Neutrophil (primary cell): ENCODE measurements around the gene OLA1.

Experiments
- H3K27ac ChIP-seq: fragments of 200-600 bp; sonication (generic); 2 replicates; pipeline ENCODE4 v1.5.1; 2016; ENCODE audit warnings: mild to moderate bottlenecking, moderate library complexity
- H3K27me3 ChIP-seq: fragments of 200-600 bp; sonication (generic); 2 replicates; pipeline ENCODE4 v1.6.0; 2016; ENCODE audit warnings: mild to moderate bottlenecking
- H3K36me3 ChIP-seq: fragments of 200-600 bp; sonication (generic); 2 replicates; pipeline ENCODE4 v1.5.1; 2017
- H3K4me1 ChIP-seq, 2 experiments: fragments of 200-600 bp in 1 of 2; sonication (generic) in 1 of 2; 1 replicate in 1 of 2; 2 replicates in 1 of 2; pipeline versions ENCODE4 v1.5.1 to v1.6.1; 2013 to 2016; ENCODE audit warnings: low read depth in 1 of 2, low read length in 1 of 2, mild to moderate bottlenecking in 1 of 2, moderate library complexity in 1 of 2; ENCODE audit not compliant: control insufficient read depth in 1 of 2, insufficient read depth in 1 of 2
- H3K4me3 ChIP-seq, 2 experiments: fragments of 200-600 bp in 1 of 2; sonication (generic) in 1 of 2; 1 replicate in 1 of 2; 2 replicates in 1 of 2; pipeline ENCODE4 v1.5.1; 2013 to 2016; ENCODE audit warnings: low read depth in 1 of 2, low read length in 1 of 2, mild to moderate bottlenecking in 1 of 2, moderate library complexity in 1 of 2
- H3K9me3 ChIP-seq: fragments of 200-600 bp; sonication (generic); 2 replicates; pipeline ENCODE4 v1.5.1; 2016
- CTCF ChIP-seq: fragments of 200-600 bp; sonication (generic); IDR thresholded peaks from 2 replicates; pipeline ENCODE4 v1.5.1; 2016; ENCODE audit warnings: antibody characterized with exemption

Gene OLA1

GRCh38 chr2:174071321-174071720, 177.0 kb downstream of the OLA1 start:
- TF ChIP-seq CTCF: no peak
- no peaks in the 10 kb centered on the region for H3K9me3 ChIP-seq

GRCh38 chr2:174070281-174070680, 178.1 kb downstream of the OLA1 start:
- Histone ChIP-seq H3K4me1 (peaks cover 0 to 7% of the 10 kb centered on the region in 2 experiments), H3K4me3 (no peak overlapping the region), H3K36me3 (peaks cover 4% of the 10 kb centered on the region), H3K27me3 (peaks cover 10% of the 10 kb centered on the region), H3K9me3 (no peaks in the 10 kb centered on the region), H3K27ac (no peak overlapping the region)
- no peak for TF ChIP-seq CTCF

More at GRCh38 chr2:174071321-174071720, 177.0 kb downstream of the OLA1 start:
- Histone ChIP-seq H3K27me3 (peaks cover 10% of the 10 kb centered on the region), H3K36me3 (peaks cover 4% of the 10 kb centered on the region), H3K27ac (no peak overlapping the region), H3K4me3 (no peak overlapping the region), H3K4me1 (peaks cover 0 to 7% of the 10 kb centered on the region in 2 experiments)

GRCh38 chr2:174067815-174068214, 180.5 kb downstream of the OLA1 start:
- Histone ChIP-seq H3K4me1 (peaks cover 0 to 7% of the 10 kb centered on the region in 2 experiments), H3K27me3 (peaks cover 10% of the 10 kb centered on the region), H3K36me3 (no peaks in the 10 kb centered on the region), H3K4me3 (no peak overlapping the region), H3K9me3 (no peaks in the 10 kb centered on the region), H3K27ac (no peak overlapping the region)
- TF ChIP-seq CTCF: no peak

GRCh38 chr2:174066871-174067270, 181.5 kb downstream of the OLA1 start:
- no peaks in the 10 kb centered on the region for H3K36me3 ChIP-seq
- H3K4me1 ChIP-seq: peaks cover 0 to under 1% of the 10 kb centered on the region in 2 experiments
- no peak for TF ChIP-seq CTCF
- H3K27me3 ChIP-seq: peaks cover 10% of the 10 kb centered on the region
- no peaks in the 10 kb centered on the region for H3K9me3 ChIP-seq
- no peak overlapping the region for H3K4me3 ChIP-seq
- H3K27ac ChIP-seq: no peak overlapping the region

- H3K4me1 ChIP-seq: peaks cover 6 to 9% of the 10 kb centered on the region in 2 experiments
- H3K36me3 ChIP-seq: no peaks in the 10 kb centered on the region
- TF ChIP-seq CTCF: no peak
- H3K4me3 ChIP-seq: no peak overlapping the region
- H3K27me3 ChIP-seq: peaks cover 10% of the 10 kb centered on the region
- H3K9me3 ChIP-seq: no peaks in the 10 kb centered on the region
- no peak overlapping the region for H3K27ac ChIP-seq
Measured at GRCh38 chr2:174063492-174064092, 184.7 kb downstream of the OLA1 start.
